Measurements from ENCODE around the gene OTOL1.
"Not testable (repeated sequence)": the region's sequence is repeated elsewhere in the genome, so short reads cannot be mapped to it uniquely, and the experiment has no call there.

The OTOL1 gene

GRCh38 chr3:161496508-161496907 is at the start of gene OTOL1:
Gene OTOL1 (plus strand): TSS chr3:161496808. CDS start chr3:161496808, 0 bp downstream.
- no peak for DNase-seq

GRCh38 chr3:161449785-161450184 is 46.8 kb upstream of the OTOL1 start:
- no peak for DNase-seq

GRCh38 chr3:161452179-161452578 is 44.4 kb upstream of the OTOL1 start:
- no peak for DNase-seq

GRCh38 chr3:161454615-161455014 is 42.0 kb upstream of the OTOL1 start:
- no peak for DNase-seq

- no peak for DNase-seq
Observed at GRCh38 chr3:161455962-161456361, 40.6 kb upstream of the OTOL1 start.

GRCh38 chr3:161462138-161462537 is 34.5 kb upstream of the OTOL1 start:
- no peak for DNase-seq

GRCh38 chr3:161471211-161471610 is 25.4 kb upstream of the OTOL1 start:
- no peak for DNase-seq

GRCh38 chr3:161474139-161474538 is 22.5 kb upstream of the OTOL1 start:
- DNase-seq: no peak

- DNase-seq: no peak
Observed at GRCh38 chr3:161474741-161475140, 21.9 kb upstream of the OTOL1 start.

- no peak for DNase-seq
Observed at GRCh38 chr3:161475206-161475605, 21.4 kb upstream of the OTOL1 start.

- DNase-seq: no peak
Observed at GRCh38 chr3:161475905-161476304, 20.7 kb upstream of the OTOL1 start.

- no peak for DNase-seq
Observed at GRCh38 chr3:161484226-161484625, 12.4 kb upstream of the OTOL1 start.

GRCh38 chr3:161488284-161488683 is 8.3 kb upstream of the OTOL1 start:
- DNase-seq: not testable (repeated sequence)

GRCh38 chr3:161489395-161489794 is 7.2 kb upstream of the OTOL1 start:
- DNase-seq: no peak

- DNase-seq: not testable (repeated sequence)
Observed at GRCh38 chr3:161490845-161491244, 5.8 kb upstream of the OTOL1 start.

GRCh38 chr3:161498259-161498921 is 1.8 kb downstream of the OTOL1 start:
- DNase-seq: no peak

- no peak for DNase-seq
Observed at GRCh38 chr3:161500068-161500796, 3.6 kb downstream of the OTOL1 start.

GRCh38 chr3:161503271-161503670 is 6.7 kb downstream of the OTOL1 start:
- no peak for DNase-seq

GRCh38 chr3:161508852-161509477 is 12.4 kb downstream of the OTOL1 start:
- DNase-seq: no peak

- DNase-seq: no peak
Observed at GRCh38 chr3:161510510-161511260, 14.1 kb downstream of the OTOL1 start.

GRCh38 chr3:161523916-161524315 is 27.3 kb downstream of the OTOL1 start:
- no peak for DNase-seq

- no peak for DNase-seq
Observed at GRCh38 chr3:161531930-161532329, 35.3 kb downstream of the OTOL1 start.

- DNase-seq: no peak
Observed at GRCh38 chr3:161540594-161540993, 44.0 kb downstream of the OTOL1 start.

Measured in activated CD4-positive, CD25-positive, alpha-beta regulatory T cell treated with anti-CD3 and anti-CD28 coated beads, Interleukin-2, amount 50 U/mL, for 72 hours (primary cell).